GM12875 (cell line): ENCODE data around the gene NDST1.

Experiments used
- H3K4me3 ChIP-seq: one replicate; pipeline ENCODE4 v1.5.1; 2011; ENCODE audit warnings: low read depth, low read length, control low read depth
- CTCF ChIP-seq: IDR thresholded peaks from 2 replicates; pipeline ENCODE4 v1.5.1; 2011; ENCODE audit warnings: low read depth, mild to moderate bottlenecking, control low read depth, inconsistent platforms, low read length, moderate library complexity, borderline replicate concordance; ENCODE audit not compliant: insufficient read depth

NDST1 gene

GRCh38 chr5:150523472-150524350 lies 15.8 kb downstream of the NDST1 start:
- TF ChIP-seq CTCF: peak; percentile 62
- no peak overlapping the region for H3K4me3 ChIP-seq

- no peak for TF ChIP-seq CTCF
- no peak overlapping the region for H3K4me3 ChIP-seq
Observed at GRCh38 chr5:150525163-150525562, 17.2 kb downstream of the NDST1 start.

GRCh38 chr5:150525781-150526180 lies 17.9 kb downstream of the NDST1 start:
- no peak for TF ChIP-seq CTCF
- H3K4me3 ChIP-seq: no peak overlapping the region

GRCh38 chr5:150527038-150527437 lies 19.1 kb downstream of the NDST1 start:
- no peak for TF ChIP-seq CTCF

GRCh38 chr5:150527808-150528207 lies 19.9 kb downstream of the NDST1 start:
- no peak overlapping the region for H3K4me3 ChIP-seq
- no peak for TF ChIP-seq CTCF

More at GRCh38 chr5:150527038-150527437, 19.1 kb downstream of the NDST1 start:
- H3K4me3 ChIP-seq: no peak overlapping the region

GRCh38 chr5:150528924-150529546 lies 21.1 kb downstream of the NDST1 start:
- H3K4me3 ChIP-seq: no peak overlapping the region
- TF ChIP-seq CTCF: no peak

GRCh38 chr5:150529555-150529954 lies 21.6 kb downstream of the NDST1 start:
- TF ChIP-seq CTCF: no peak
- no peak overlapping the region for H3K4me3 ChIP-seq
